T-helper 9 cell (primary cell): ENCODE data around the gene LDLRAD4.

Source experiments
- DNase-seq: peaks from one replicate; pipeline ENCODE4 v3.0.0-alpha.2; 2020

Gene LDLRAD4

GRCh38 chr18:13268158-13269012 lies 49.8 kb downstream of the LDLRAD4 start:
- no peak for DNase-seq

- no peak for DNase-seq
Observed at GRCh38 chr18:13269013-13269280, 50.4 kb downstream of the LDLRAD4 start.

- no peak for DNase-seq
Observed at GRCh38 chr18:13269521-13270011, 51.0 kb downstream of the LDLRAD4 start.

- DNase-seq, result no peak
Observed at GRCh38 chr18:13270279-13270855, 51.8 kb downstream of the LDLRAD4 start.

DNA sequence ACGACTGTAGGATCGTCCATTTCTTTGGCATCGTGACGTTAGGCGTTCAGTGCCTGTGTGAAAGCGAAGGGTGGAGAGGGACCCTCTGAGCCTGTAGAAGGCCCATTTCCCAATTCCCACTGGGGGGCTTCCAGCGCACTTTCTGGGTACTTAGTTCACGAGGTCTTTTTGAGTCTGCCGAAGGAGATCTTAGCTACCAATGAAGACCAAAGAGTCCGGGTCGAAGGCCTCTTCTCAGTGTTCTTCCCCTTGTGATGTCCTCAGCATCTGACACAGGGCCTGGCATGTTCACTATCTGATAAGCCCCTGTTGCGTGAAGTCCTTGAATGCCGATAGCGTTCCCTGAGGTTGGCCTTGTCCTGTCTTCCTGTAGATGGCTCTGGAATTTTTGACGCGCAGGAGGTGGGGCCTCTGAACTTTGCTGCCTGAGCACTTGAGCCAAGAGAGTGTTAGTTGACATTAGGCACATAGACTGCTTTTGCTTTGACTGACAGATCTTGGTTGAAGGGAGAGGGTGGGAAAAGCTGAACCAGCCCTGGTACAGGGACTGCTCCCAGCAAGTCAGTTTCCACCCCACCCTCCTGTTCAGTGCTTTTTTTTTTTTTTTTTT lies 52.8 kb downstream of the LDLRAD4 start:
- no peak for DNase-seq

DNA sequence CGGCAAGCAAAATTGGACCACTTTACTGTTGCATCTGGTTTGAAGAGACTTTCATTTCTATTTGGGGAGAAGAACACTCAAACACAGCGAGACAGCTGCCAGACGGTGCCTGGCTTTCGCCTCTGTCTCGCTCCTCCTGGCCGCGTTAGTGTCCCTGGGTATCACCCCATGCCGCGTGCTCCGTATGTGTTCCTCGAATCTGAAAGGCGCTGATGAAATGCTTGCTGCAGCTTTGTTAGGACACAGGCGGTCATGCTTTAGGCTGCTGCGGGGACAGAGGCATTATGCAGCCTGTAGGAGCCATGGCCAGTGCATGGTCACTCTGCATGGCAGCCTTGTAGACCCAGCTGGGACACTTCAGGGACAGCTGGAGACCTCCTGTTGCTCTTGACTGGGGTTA lies 53.9 kb downstream of the LDLRAD4 start:
- DNase-seq, result no peak

DNA sequence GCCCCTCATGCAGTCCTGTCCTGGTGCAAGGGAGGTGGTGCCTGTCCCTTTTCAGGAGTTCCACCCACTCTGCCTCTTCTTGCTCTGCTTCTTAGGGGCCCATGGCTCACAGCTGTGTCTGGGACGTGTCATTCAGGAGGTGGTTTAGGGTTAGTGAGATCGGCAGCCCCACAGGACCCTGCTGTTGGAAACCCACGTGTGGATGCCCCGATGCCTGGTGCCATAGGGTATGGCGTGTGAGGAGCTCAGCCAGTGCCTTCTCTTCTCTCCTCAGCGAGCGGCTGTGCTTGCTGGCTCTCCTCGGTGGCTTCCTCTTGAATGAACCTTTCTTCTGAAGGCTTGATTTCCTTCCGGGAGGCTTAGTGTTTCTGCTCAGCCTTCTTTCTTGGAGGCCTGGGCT lies 55.2 kb downstream of the LDLRAD4 start:
- DNase-seq, result peak; percentile 27

DNA sequence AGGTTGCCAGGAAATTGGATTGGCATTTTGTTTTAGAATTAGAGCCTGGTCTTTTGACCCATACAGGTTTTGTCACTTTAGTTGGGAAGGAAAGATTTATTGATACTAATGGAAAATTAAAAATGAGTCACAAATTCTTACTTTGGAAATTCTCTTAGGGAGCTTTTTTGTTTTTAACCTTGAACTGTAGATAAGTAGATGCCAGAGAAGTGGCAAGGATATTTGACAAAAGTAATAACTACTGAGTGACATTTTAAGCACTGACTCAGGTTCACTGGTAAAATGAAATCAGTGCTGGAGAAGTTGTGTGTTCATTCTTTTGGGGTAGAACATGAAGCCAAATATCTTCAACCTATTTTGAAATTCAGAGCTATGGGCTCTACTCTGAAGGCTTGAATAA lies 56.5 kb downstream of the LDLRAD4 start:
- no peak for DNase-seq

DNA sequence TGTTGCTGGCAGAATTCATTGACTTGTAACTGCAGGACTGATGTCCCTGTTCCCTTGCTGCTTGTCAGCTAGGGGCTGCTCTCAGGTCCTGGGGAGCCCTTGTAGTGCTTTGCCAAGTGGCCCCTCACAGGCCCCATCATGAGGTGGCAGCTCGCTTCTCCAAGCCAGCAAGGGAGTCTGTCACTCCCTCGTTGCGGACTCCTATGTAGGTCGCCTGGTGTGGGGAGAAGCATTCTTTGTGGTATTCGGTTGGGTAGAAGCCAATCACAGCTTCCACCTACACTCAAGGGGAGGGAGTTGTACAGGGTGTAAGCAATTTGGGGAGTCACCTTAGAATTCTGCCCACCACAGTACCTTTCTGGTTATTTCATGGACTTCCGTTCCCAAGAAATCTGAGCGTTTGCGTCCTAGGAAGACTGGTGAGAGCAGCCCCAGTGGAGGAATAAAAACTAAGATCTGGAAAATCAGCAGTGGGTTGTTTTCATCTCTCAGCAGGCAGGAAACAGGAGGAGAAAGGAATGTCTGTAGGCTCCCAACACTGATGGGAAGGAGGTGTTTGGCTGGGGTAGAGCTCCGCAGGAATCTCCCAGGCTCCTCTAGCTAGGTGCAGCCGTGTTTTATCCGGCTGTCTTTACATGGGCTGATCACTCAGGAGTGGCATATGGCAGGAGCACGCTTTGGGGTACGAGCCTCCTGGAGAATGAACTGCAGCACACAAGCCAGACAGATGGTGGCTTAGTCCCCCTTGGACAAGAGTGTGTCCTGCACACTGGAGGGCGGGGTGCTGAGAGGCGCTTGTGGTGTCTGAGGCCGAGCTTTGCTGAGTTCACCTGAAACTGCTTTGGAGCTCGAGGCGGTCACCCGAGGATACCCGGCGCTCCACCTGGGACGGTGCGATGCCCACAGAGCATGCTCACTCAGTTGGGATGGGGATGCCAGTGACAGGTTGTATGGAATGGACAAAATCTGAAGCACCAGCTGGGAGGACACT lies 58.3 kb downstream of the LDLRAD4 start:
- peak; percentile 28 for DNase-seq

GRCh38 chr18:13278062-13278630 lies 59.6 kb downstream of the LDLRAD4 start:
- DNase-seq, result no peak

DNA sequence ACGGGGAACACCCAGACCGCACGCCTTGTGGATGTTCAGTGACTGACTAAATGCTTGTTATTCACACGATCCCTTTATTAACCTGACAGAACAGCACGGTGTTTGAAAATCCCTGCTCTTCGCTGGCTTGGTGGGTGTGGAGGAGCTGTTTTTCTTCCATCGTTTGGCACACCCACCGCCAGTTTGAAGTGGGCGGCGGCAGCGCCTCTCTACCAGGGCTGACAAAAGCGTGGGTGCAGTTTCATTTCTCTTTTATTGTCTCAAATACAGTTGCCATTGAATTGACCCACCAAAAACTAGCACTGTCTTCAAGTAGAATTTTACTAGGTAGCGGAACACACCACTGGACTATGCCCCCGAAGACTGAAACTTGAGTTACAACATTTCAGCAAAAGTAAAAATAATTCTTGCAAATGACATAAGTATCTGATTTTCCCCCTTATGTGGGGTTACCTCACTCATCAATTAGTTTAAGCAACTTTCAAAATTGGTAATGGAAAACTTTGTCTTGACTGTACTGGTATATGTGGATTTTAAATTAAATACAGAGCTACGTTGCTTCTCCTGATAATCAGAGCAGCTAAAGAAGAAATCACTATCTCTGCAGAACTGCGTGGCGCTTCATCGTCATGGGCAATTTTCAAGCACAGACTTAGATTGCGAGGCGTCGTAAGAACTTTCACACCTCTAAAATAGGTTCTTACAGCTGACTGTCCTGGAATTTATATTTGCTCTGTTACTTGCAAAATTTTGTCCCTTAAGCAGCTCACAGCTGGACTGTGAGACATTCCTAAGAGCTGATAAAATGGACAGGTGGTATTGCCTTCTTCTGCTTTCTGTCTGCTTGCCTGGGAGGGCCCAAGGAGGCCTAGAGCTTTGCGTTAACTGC lies 60.9 kb downstream of the LDLRAD4 start:
- DNase-seq, result no peak

DNA sequence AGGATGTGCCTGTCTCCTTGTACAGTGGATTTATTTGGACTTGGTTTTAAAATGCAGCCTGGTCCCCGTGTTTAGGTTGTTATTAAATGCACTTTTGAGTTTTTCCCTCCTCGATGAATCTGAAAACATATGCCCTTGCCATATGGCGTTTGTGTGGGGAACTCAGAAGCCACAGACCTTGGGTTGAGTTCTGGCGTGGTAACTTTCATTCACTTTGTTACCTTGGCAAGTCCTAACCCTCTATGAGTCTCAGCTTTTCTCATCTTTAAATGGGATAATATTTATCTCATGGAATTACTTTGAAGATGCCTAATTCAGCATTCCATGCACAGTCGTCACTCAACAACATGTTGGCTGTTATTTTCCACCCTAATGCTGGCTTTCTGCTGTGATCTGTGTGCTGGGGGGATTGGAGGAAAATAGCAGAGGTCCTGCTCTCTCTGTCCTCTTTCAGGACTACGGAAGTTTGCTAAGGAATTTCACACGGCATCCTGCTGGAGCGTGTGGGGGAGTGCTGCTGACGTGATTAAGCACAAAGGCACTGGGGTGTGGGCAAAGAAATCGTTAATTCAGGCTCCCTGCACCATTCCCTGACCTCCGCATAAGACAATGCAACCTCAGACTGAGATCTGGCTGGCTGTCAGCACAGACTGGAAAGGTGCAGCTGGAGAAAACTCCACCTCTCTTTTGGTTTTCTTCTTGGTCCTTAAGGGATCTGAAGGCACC lies 61.7 kb downstream of the LDLRAD4 start:
- no peak for DNase-seq

GRCh38 chr18:13281406-13281805 lies 62.8 kb downstream of the LDLRAD4 start:
- DNase-seq, result no peak

GRCh38 chr18:13283746-13284145 lies 65.2 kb downstream of the LDLRAD4 start:
- DNase-seq, result no peak

GRCh38 chr18:13284330-13285027 lies 65.9 kb downstream of the LDLRAD4 start:
- no peak for DNase-seq

GRCh38 chr18:13285874-13286273 lies 67.3 kb downstream of the LDLRAD4 start:
- no peak for DNase-seq

DNA sequence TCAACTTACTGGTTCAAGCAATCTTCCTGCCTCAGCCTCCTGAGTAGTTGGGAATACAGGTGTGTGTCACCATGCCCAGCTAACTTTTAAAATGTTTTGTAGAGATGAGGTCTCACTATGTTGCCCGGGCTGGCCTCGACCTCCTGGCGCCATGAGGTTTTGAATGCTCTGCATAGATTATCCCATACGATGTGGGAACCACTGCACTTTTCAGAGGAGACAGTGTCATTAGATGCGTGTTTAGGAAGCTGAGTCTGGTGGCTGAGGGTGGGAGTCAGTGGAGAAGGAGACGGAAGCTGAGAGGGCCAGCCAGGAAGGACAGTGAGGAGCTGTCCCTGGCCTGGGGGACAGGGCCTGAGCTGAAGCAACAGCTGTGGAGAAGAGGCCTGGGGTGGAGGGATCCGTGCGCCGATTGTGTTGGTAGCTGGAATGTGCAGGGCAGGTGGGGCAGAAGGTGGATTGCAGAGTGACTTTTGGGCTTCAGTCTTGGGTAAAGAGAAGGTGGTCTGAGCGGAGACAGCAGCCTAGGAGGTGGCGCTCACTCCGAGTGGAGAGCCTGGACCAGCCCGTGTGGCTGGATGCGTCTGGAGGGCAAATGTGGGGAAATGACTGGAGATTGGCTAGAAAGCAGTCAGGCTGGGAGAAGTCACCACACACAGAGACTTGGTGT lies 68.0 kb downstream of the LDLRAD4 start:
- no peak for DNase-seq

- DNase-seq, result no peak
Observed at GRCh38 chr18:13287372-13287771, 68.8 kb downstream of the LDLRAD4 start.

DNA sequence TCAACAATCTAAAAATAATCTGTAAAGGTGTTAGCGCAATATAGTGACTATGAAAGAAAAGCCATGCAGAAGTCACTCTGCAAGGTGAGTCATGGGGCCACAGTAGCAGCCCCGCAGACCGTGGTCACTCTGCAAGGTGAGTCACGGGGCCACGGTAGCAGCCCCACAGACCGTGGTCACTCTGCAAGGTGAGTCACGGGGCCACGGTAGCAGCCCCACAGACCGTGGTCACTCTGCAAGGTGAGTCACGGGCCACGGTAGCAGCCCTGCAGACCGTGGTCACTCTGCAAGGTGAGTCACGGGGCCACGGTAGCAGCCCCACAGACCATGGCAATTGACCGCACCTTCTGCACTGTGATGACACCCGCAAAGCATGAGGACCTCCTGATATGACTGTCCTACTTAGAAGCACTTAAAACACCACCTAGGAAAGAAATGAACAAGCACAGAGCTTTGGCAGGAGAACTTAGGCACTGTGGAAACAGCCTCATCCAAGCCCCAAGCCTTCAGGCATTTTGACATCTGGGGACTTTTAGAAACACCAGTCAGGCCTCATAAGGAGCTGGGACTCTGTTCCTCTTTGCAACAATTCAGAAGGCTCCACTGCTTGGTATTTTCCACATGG lies 70.1 kb downstream of the LDLRAD4 start:
- DNase-seq, result no peak
